Astrocyte of the cerebellum (primary cell): ENCODE results near the gene PPP4C.
A peak's percentile ranks its signal among the peaks of the same experiment; 100 is the strongest.

Experiments used
- DNase-seq: peaks from one replicate; pipeline ENCODE4 v3.0.0-alpha.2; 2011; ENCODE audit warnings: low read depth
- H3K4me3 ChIP-seq: 2 replicates; pipeline ENCODE4 v1.5.1; 2011; ENCODE audit warnings: mild to moderate bottlenecking, low read depth, low read length, moderate library complexity
- in situ Hi-C: cut with HindIII; loops from 2 replicates; pipeline ENCODE4 v1.10.0; 2017; ENCODE audit warnings: low sequenced_read_pairs
- TF ChIP-seq, protein P1 (sequence below): IDR thresholded peaks from 2 replicates; pipeline ENCODE4 v1.5.1; 2012; ENCODE audit warnings: low read length, low read depth, moderate library complexity, mild to moderate bottlenecking; ENCODE audit errors: missing control alignments

The PPP4C gene

GRCh38 chr16:30116291-30117207, 40.8 kb downstream of the PPP4C start:
- no peak for DNase-seq
- no peak overlapping the region for H3K4me3 ChIP-seq
- in situ Hi-C loops: loop anchor here (5.0 to 10.0 kb wide), 3 partner anchors 39 to 258 kb away; partner anchors contain the start of genes MYL11, PPP4C and TBC1D10B
- TF ChIP-seq, protein P1, sequence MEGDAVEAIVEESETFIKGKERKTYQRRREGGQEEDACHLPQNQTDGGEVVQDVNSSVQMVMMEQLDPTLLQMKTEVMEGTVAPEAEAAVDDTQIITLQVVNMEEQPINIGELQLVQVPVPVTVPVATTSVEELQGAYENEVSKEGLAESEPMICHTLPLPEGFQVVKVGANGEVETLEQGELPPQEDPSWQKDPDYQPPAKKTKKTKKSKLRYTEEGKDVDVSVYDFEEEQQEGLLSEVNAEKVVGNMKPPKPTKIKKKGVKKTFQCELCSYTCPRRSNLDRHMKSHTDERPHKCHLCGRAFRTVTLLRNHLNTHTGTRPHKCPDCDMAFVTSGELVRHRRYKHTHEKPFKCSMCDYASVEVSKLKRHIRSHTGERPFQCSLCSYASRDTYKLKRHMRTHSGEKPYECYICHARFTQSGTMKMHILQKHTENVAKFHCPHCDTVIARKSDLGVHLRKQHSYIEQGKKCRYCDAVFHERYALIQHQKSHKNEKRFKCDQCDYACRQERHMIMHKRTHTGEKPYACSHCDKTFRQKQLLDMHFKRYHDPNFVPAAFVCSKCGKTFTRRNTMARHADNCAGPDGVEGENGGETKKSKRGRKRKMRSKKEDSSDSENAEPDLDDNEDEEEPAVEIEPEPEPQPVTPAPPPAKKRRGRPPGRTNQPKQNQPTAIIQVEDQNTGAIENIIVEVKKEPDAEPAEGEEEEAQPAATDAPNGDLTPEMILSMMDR: no peak

GRCh38 chr16:30117768-30118167, 42.0 kb downstream of the PPP4C start:
- no peak for DNase-seq
- no peak overlapping the region for H3K4me3 ChIP-seq
- TF ChIP-seq, protein P1: no peak
- in situ Hi-C loops: loop anchor here (5.0 to 10.0 kb wide), 3 partner anchors 40 to 257 kb away; partner anchors contain the start of genes MYL11, PPP4C and TBC1D10B

DNA sequence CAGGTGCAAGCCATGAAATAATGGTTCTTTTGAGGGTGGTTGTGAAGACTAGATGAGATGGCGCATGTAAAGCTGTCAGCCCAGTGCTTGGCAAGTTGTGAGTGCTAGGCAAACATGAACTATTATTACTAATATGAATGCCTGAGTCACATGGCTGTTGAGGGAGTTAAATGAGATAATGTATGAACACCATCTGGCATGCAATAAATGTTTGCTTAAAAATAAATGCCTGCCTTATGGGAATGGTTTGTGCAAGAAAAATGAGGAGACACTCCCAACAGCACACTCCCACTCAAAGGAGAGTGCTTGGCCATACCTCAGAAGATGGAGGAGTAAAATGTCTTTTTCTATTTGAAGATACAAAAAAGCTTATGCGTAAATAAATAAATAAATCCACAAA, 43.6 kb downstream of the PPP4C start:
- DNase-seq: no peak
- no peak overlapping the region for H3K4me3 ChIP-seq
- TF ChIP-seq, protein P1: no peak
- in situ Hi-C loops: loop anchor here (5.0 to 10.0 kb wide), 3 partner anchors 42 to 255 kb away; partner anchors contain the start of genes MYL11, PPP4C and TBC1D10B

DNA sequence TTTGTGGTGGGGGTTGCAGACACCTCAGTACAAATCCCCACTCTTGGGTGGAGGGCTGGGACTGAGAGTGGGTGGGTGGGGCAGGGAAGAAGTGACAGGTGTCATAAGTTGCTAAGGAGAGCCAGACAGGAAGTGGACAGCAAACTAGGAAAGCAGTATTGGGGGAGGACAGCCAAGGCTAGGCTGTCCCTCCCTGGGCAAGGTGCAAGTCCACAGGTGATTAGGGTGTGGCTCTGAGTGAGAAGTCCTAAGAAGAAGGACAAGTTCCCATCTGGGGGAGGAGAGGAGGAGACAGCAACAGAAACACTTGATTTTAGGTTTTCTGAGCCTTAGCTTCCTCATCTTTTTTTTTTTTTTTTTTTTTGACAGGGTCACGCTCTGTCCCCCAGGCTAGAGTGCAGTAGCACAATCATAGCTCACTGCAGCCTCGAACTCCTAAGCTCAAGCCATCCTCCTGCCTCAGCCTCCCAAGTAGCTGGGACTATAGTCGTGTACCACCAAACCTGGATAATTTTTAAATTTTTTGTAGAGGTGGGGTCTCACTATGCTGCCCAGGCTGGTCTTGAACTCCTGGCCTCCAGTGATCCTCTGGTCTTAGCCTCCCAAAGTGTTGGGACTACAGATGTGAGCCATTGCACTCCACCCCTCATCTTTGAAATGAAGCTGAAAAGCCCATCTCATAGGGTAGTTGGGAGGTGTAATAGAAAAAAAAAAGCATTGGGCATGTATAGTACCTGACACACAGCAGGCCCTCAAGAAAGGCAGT, 44.7 kb downstream of the PPP4C start:
- TF ChIP-seq, protein P1: no peak
- H3K4me3 ChIP-seq: no peak overlapping the region
- no peak for DNase-seq
- in situ Hi-C loops: no loop called here

DNA sequence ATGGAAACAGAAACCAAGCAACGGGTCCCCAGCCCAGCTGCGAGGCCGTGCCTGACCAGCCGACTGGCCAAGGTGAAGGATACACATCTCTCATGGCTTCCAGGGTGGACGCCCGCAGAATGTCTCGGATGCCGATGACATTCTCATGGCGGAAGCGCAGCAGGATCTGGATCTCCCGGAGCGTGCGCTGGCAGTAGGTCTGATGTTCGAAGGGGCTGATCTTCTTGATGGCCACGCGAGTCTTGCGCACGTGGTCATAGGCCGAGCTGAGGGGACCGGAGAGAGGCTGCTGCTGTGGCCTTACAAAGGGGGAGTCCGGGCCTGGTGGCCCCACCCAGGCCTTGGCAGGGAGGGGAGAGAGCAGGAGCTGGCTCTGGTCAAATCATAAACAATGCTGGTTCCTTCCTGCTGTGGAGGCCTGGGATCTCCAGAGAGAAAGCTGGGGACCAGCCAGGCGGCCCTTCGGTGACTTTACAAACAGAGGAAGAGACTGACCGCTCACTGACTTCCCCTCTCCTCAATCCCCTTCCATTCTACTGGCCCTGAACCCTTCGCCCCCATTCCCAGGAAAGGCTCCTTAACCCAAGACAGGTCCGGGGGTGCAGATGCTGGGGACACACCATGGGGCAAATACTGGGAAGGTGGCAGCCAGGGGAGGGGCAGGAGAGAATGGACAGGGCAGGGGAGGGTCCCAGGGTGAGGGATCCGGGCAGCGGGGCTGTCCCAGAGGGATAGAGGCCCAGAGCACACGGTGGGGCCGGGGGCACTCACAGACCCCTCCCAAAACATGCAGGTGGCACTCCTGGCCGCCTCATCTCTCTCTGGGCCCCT, 46.2 kb downstream of the PPP4C start:
- in situ Hi-C loops: no loop called here
- DNase-seq: no peak
- TF ChIP-seq, protein P1: no peak
- peak overlapping the region; percentile 81 for H3K4me3 ChIP-seq

- TF ChIP-seq, protein P1: no peak
- DNase-seq: no peak
- in situ Hi-C loops: no loop called here
- peak overlapping the region; percentile 81 for H3K4me3 ChIP-seq
Observed at GRCh38 chr16:30122604-30123160, 46.9 kb downstream of the PPP4C start.
